ENCODE measurements around the gene TMEM266. TPM values are rescaled to one million over a fixed set of nuclear protein-coding genes. Genes with fewer than 3 reads are reported as not detected.

TMEM266 gene
- total and polyA plus RNA-seq, 2 of the 4 experiments (the other 2 are of a cell fraction) = not detected

GRCh38 chr15:76190070-76190564 is 130.3 kb downstream of the TMEM266 start:
- Histone ChIP-seq H3K18ac (ENCODE audit: low read depth, low read length) (no peak overlapping the region), H3K9me3 (ENCODE audit: control insufficient read depth, insufficient read depth, low read length) (no peaks in the 10 kb centered on the region), H3K4me3 (ENCODE audit: insufficient read depth, low read depth, low read length) (no peak overlapping the region), H2AK9ac (replicated peaks; ENCODE audit: low read depth, low read length, poor library complexity) (no peak overlapping the region), H2BK20ac (ENCODE audit: low read depth, low read length) (no peak overlapping the region), H4K5ac (ENCODE audit: low read depth, low read length) (no peak overlapping the region), H2AK5ac (ENCODE audit: low read depth, low read length) (no peak overlapping the region), H3K4ac (ENCODE audit: low read depth, low read length) (no peak overlapping the region), H3K4me1 (ENCODE audit: control insufficient read depth, insufficient read depth, low read length) (peaks cover 7% of the 10 kb centered on the region), H2AFZ (replicated peaks; ENCODE audit: low read length, poor library complexity) (peak overlapping the region; percentile 86), H3K36me3 (ENCODE audit: control insufficient read depth, insufficient read depth, low read length) (no peaks in the 10 kb centered on the region), H3K79me1 (ENCODE audit: low read depth in 1 of 2, low read length in 2 of 2) (no peaks in the 10 kb centered on the region), H3K14ac (replicated peaks; ENCODE audit: low read depth, low read length) (no peak overlapping the region), H3K4me2 (ENCODE audit: low read depth, low read length) (no peak overlapping the region), H3K27ac (ENCODE audit: insufficient read depth, low read length) (no peak overlapping the region), H3K9me1 (ENCODE audit: insufficient read depth, low read length) (peaks cover 6% of the 10 kb centered on the region; the same call in 1 of the 2 replicates), H3K27me3 (ENCODE audit: control insufficient read depth, insufficient read depth, low read length) (no peaks in the 10 kb centered on the region; the same call in 1 of the 2 replicates), H4K8ac (ENCODE audit: low read depth in 2 of 2, low read length in 2 of 2) (no peak overlapping the region), H2BK120ac (ENCODE audit: low read depth, low read length) (no peak overlapping the region), H4K91ac (ENCODE audit: insufficient read depth, low read depth, low read length) (no peak overlapping the region), H3K9ac (ENCODE audit: low read depth, low read length) (no peak overlapping the region), H2BK5ac (ENCODE audit: low read depth, low read length, poor library complexity, severe bottlenecking) (no peak overlapping the region), H2BK15ac (ENCODE audit: low read depth, low read length) (no peak overlapping the region), H3K56ac (ENCODE audit: extremely low read depth, insufficient read depth, low read length) (no peak overlapping the region), H3K23ac (ENCODE audit: low read depth, low read length) (no peak overlapping the region), H4K20me1 (ENCODE audit: insufficient read depth, low read length) (no peaks in the 10 kb centered on the region)
- in situ Hi-C loops (cut with MboI; ENCODE audit: low sequenced_read_pairs) (loop anchor here (10.0 kb wide), 1 partner anchor 675 kb away; no protein-coding TSS in a partner anchor), intact Hi-C loops (cut with micrococcal nuclease) (loop anchor here (1.0 kb wide), 2 partner anchors 140 to 676 kb away; no protein-coding TSS in a partner anchor), dilution Hi-C loops (cut with HindIII; ENCODE audit: low sequenced_read_pairs, unreplicated experiment) (no loop called here)
- 63% methylated on average over 5 of the region's 12 CpGs; no CpG with 5 or more reads in 1 of the 2 experiments for WGBS, 2 experiments (ENCODE audit: extremely low coverage in 2 of 2, insufficient read length in 1 of 2)
- TF ChIP-seq NFE2L2 (IDR thresholded peaks at IDR 0.05; ENCODE audit: low read depth, low read length) = no peak
- TF ChIP-seq POLR2A (IDR thresholded peaks at IDR 0.05; ENCODE audit: low read depth, low read length) = no peak
- no peak for TF ChIP-seq MAZ (IDR thresholded peaks at IDR 0.05; ENCODE audit: borderline replicate concordance, low read depth, low read length)
- no peak for TF ChIP-seq CHD1 (IDR thresholded peaks at IDR 0.05; ENCODE audit: low read depth, low read length)
- no peak for TF ChIP-seq FOS (IDR thresholded peaks at IDR 0.05; ENCODE audit: low read depth, low read length)
- no peak for TF ChIP-seq USF2 (IDR thresholded peaks at IDR 0.05; ENCODE audit: low read depth, low read length)
- TF ChIP-seq CEBPB (IDR thresholded peaks at IDR 0.05; ENCODE audit: low read depth, low read length) = no peak
- TF ChIP-seq BHLHE40 (IDR thresholded peaks at IDR 0.05; ENCODE audit: low read depth, low read length) = no peak
- no peak for TF ChIP-seq ELK1 (IDR thresholded peaks at IDR 0.05; ENCODE audit: borderline replicate concordance, low read depth, low read length)
- no peak for TF ChIP-seq CTCF (conservative IDR thresholded peaks at IDR 0.05; ENCODE audit: low read depth, low read length)
- TF ChIP-seq RCOR1 (IDR thresholded peaks at IDR 0.05; ENCODE audit: insufficient replicate concordance, low read length) = no peak
- TF ChIP-seq RAD21 (IDR thresholded peaks at IDR 0.05; ENCODE audit: low read length) = no peak
- no peak for TF ChIP-seq SMC3 (IDR thresholded peaks at IDR 0.05; ENCODE audit: low read depth, low read length)
- no peak for TF ChIP-seq RFX5 (IDR thresholded peaks at IDR 0.05; ENCODE audit: low read depth, low read length)
- TF ChIP-seq MXI1 (IDR thresholded peaks at IDR 0.05; ENCODE audit: borderline replicate concordance, low read depth, low read length) = no peak
- no peak for TF ChIP-seq MAFK (IDR thresholded peaks at IDR 0.05; ENCODE audit: low read depth, low read length)
- no peak for ATAC-seq (ENCODE audit: low read depth)
- BruUV-seq (replicated peaks) = no TSS peak
- POLR2A ChIA-PET (ENCODE audit: unreplicated experiment) = no interaction called here
- CTCF ChIA-PET = interaction anchor here (1.5 to 1.6 kb wide), 2 partner anchors 140 to 676 kb away, joined by 4 to 5 read pairs; no protein-coding TSS in a partner anchor
- no peak for DNase-seq
